Daoy (cell line): ENCODE results near the gene PKN1. TPM values are rescaled to one million over a fixed set of nuclear protein-coding genes. Genes with fewer than 3 reads are reported as not detected.
A peak's percentile ranks its signal among the peaks of the same experiment; 100 is the strongest.

Source experiments
- DNase-seq: peaks from one replicate; pipeline ENCODE4 v3.0.0-alpha.2; 2015; ENCODE audit warnings: low read depth
- total RNA-seq: library from RNA; depleted of rRNA; stranded (reverse); fragments of >200 nt; shearing (Covaris generic); gene quantifications from 2 replicates; pipeline ENCODE4 v1.2.3, GENCODE V29; 2014

Gene PKN1
- total RNA-seq, 1 experiment from 2014 or later, result 52.6 TPM

DNA sequence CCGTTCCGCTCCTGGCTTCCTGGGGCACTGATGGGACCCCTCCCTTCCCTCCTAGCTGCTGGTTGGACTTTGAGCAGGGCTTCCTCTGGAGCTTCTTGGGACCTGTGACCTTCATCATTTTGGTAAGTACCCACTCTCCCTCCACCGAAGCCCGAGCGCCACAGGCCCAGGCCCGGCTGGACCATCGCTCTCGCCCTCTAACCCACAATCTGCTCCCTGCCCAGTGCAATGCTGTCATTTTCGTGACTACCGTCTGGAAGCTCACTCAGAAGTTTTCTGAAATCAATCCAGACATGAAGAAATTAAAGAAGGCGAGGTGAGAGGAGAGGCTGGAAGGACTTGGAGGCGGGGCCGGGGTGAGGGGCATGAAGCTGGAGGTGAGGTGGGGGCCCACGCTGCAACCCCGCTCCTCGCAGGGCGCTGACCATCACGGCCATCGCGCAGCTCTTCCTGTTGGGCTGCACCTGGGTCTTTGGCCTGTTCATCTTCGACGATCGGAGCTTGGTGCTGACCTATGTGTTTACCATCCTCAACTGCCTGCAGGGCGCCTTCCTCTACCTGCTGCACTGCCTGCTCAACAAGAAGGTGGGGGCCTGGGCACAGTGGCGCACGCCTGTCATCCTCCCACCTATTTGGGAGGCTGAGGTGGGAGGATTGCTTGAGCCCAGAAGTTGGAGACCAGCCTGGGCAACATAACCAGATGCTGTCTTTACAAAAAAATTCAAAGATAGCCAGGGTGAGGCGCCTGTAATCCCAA lies 26.3 kb upstream of the PKN1 start:
- DNase-seq, result no peak

DNA sequence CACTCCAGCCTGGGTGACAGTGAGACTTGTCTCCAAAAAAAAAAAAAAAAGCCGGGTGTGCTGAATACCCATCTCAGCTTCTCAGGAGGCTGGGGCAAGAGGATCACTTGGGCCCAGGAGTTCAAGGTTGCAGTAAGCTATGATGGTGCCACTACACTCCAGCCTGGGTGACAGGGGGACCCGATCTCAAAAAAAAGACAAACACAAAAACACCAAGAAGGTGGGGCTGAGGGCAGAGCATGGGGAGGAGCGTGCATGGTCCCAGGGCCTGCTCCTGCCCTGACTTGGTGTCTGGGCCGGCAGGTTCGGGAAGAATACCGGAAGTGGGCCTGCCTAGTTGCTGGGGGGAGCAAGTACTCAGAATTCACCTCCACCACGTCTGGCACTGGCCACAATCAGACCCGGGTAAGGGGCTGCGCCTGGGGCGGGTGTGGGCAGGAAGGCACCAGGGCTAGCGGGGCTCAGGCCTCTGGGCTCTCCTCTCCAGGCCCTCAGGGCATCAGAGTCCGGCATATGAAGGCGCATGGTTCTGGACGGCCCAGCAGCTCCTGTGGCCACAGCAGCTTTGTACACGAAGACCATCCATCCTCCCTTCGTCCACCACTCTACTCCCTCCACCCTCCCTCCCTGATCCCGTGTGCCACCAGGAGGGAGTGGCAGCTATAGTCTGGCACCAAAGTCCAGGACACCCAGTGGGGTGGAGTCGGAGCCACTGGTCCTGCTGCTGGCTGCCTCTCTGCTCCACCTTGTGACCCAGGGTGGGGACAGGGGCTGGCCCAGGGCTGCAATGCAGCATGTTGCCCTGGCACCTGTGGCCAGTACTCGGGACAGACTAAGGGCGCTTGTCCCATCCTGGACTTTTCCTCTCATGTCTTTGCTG lies 25.3 kb upstream of the PKN1 start:
- no peak for DNase-seq

DNA sequence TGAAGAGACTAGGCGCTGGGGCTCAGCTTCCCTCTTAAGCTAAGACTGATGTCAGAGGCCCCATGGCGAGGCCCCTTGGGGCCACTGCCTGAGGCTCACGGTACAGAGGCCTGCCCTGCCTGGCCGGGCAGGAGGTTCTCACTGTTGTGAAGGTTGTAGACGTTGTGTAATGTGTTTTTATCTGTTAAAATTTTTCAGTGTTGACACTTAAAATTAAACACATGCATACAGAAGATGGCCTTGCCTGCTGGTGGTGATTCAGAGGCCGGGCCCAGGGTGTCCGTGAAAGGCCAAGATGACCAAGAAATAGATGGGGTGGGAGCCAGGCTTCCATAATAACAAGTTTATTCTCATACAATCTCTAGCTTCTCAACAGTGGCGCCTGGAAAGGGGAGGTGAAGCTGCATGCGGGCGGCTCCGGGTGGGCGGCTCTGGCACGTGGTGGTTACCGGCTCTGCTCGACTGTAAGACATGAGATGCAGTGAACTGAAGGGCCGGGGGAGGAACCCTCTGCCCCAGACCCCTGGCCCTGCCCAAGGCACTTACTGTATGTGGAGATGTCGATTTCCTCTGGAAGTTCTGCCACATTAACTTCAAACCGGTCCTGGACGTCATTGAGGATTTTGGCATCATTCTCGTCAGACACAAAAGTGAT lies 24.5 kb upstream of the PKN1 start:
- no peak for DNase-seq

DNA sequence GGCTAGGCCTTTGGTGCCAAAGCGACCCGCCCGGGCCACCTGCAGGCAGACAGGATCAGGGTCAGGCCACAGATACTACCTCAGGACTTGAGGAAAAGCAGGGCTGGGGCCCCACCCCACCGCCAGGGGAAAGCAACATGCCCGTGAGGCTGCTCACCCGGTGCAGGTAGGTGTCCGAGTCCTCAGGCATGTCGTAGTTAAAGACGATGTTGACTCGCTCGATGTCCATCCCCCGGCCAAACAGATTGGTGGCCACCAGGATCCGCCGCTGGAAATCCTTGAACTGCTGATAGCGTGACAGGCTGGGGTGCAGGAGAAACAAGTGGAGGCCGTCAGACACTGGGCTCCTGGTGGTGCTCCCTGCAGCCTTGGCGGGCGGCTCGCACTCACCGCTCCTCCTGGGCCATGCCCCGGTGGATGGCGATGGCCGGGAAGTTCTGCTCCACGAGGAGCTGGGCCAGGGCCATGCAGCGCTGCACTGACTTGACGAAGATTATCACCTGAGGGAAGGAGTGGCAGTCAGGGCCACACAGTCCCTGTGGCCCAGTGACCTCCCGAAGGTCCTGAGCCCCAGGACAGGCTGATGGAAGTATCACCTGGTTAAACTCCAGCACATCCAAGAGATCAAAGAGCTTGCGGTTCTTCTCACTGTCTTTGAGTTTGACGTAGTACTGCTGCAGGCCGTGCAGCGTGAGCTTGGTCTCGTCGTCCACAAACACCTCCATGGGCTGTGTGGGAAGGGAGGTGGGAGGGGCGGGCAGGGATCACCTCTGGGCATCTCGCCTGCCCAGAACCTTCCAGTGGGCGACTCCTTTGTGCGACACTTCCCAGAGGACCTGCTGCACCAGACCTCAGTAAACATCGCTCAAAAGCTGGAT lies 23.7 kb upstream of the PKN1 start:
- DNase-seq, result no peak

GRCh38 chr19:14410091-14411051 lies 22.7 kb upstream of the PKN1 start:
- DNase-seq, result no peak

DNA sequence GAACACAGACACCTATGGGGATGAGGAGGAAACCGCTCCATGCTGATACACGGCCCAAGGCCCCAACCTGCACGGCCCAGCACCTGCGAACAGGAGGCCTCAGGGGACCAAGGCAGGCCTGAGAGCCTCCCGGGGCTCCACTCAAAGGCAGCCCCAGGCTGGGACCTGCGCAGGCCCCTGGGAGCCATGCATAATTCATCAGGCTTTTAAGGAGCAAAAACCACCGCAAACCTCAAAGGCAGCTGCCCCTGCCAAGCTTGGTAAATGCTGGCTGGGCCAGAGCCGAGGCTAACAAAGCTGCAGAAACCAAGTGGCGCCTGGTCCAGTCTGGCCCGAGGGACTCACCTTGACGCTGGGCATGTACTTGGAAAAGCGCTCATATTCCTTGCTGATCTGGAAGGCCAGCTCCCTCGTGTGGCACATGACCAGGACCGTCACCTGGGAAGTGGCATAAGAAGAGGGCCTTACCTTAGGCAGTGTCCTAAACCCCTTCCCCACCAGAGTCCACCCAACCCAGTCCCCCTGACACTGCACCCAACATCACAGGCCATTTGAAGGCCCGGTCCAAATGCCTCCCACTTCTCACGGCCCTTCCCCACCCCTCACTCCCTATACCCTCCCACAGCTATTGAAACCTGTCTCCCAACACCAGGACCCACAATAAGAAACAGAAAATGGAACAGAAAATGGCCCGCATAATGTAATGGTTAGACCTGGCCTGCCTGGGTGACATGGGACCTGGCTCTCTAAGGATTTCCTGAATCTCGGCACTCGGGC lies 21.8 kb upstream of the PKN1 start:
- no peak for DNase-seq

DNA sequence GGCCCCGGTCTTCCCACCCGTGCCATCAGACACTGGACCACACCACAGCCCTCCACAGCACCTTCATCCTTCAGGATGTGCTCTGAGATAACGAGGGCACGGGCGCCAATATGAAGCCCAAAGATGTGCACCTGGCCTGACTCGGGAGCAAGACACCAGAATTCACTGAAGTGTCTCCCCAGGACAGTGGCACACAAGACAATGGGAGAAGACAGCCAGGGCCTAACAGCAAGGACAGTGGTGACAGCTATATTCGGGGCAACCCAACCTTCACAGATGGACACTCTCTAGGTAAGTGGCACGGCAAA lies 21.2 kb upstream of the PKN1 start:
- DNase-seq, result no peak

DNA sequence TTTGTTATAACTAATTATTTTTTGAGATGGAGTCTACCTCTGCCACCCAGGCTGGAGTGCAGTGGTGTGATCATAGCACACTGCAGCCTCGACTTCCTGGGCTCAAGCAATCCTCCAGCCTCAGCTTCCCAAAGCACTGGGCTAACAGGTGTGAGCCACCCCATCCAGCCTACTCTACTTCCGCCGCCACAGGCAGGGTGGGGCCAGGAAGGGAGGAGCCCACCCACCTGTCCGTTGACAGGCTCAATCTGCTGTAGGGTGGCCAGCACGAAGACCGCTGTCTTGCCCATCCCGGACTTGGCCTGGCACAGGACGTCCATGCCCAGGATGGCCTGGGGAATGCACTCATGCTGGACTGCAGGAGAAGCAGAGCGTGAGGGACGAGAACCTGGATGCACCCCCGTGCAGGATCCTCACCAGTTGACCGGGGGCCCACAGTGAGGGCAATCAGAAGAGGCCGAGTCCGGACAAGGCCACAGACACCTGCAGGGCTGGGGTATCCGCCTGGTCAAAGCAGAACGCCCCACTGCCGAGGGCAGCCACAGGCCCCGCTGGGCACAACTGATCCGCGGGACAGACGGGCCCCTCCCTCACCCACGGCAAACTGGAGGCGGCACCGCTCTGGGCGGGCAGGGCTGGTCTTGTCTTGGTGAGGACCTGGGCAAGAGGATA lies 20.6 kb upstream of the PKN1 start:
- no peak for DNase-seq

- no peak for DNase-seq
These were observed 20.0 kb upstream of the PKN1 start for GRCh38 chr19:14412996-14413692.

DNA sequence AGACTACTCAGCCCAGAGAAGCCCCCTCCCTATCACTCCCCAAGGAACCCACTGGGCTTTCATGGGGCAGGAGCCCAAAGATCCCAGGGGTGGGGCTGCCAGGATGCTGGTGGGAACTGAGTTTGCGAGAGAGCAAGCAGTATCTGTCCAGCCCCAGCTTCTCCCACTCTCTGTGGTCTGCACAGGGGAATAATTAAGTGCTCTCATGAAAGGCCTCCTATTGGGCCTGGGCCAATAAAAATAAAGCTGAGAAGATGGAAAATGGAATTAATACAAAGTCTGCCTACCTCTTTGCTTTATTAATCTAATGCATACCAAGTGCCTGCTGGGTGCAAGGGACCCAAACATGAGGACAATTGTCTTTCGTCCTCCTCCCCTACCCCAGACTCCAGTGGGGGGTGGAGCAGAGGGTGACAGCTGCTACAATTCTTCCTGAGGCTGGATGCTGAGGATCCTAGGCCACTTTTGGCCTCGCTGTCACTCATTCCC lies 19.4 kb upstream of the PKN1 start:
- peak; percentile 58 for DNase-seq

DNA sequence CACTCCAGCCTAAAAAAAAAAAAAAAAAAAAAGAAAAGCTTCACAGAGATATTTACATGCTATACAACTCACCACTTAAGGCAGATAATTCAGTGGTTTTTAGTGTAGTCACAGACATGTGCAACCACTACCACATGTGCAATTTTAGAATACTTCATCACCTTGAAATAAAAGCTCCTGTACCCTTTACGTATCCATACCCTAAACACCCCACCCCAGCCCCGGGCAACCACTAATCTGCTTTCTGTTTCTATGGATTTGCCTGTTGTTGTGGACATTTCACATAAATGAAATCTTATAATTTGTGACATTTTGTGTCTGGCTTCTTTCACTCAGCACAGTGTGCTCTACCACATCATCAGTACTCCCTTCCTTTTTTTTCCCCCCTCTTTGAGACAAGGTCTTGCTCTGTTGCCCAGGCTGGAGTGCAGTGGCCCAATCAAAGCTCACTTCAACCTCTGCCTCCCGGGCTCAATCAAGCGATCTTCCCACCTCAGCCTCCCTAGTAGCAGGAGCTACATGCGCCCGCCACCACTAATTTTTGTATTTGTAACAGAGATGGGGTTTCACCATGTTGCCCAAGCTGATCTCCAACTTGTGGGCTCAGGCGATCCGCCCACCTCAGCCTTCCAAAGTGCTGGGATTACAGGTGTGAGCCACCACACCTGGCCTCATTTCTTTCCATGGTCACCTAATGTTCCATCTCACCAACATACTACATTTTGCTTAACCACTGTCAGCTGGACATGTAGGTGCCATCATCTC lies 18.0 kb upstream of the PKN1 start:
- DNase-seq, result no peak

GRCh38 chr19:14416817-14417231 lies 16.3 kb upstream of the PKN1 start:
- DNase-seq, result no peak

DNA sequence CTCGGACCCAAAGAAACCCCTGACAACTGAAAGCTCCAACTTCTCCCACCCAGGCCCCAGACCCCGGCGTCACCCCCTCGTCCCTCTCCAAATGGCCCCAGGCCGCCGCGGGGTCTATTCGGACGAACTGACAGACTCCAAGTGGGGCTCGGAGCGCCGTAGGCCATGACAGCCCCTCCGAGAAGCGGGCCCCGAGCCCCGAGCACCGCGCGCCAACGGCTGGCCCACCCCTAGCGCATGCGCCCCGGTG lies 14.3 kb upstream of the PKN1 start:
- DNase-seq, result no peak

GRCh38 chr19:14419106-14419813 lies 13.8 kb upstream of the PKN1 start, which contains the start of gene DDX39A:
DDX39A (minus strand) TSS chr19:14419341; CDS start chr19:14413220, 6,121 bp downstream.
- DNase-seq, result peak; percentile 99

DNA sequence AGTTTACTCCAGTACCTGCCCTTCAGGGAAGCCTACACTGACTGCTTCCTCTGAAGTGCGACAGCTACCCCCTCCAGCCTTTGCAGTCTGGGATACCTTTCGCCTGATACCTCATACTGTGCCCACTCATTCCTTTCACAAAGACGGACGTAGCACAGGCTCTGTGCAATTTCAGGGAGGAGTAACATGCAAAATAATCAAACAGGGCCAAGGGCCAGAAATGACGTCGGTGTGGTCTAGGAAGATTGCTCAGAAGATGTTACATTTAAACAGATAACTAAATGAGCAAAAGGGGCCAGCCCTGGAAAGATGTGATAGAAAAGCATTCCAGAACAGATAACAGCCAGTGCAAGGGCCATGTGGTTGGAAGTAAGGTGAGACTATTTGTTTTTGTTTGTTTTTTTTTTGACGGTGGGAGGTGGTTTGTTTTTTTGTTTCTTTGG lies 7.4 kb upstream of the PKN1 start:
- peak; percentile 62 for DNase-seq

DNA sequence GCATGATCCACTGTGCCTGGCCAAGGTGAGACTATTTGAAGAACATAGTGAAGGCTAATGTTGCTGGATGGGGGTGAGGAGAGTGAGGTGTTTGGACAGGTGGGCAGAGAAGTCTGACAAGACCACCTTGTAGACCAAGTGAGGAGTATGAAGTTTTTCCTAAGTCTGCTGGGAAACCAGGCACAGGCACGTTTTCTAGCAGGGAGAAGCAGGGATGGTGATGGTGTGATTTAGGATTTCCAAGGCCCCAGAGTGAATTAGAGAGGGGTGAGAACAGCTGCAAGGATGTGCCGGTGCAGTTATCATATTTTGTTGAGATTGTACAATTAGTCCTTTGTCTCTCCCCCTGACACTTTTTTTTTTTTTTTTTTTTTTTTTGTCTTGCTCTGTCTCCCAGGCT lies 5.6 kb upstream of the PKN1 start:
- DNase-seq, result no peak

DNA sequence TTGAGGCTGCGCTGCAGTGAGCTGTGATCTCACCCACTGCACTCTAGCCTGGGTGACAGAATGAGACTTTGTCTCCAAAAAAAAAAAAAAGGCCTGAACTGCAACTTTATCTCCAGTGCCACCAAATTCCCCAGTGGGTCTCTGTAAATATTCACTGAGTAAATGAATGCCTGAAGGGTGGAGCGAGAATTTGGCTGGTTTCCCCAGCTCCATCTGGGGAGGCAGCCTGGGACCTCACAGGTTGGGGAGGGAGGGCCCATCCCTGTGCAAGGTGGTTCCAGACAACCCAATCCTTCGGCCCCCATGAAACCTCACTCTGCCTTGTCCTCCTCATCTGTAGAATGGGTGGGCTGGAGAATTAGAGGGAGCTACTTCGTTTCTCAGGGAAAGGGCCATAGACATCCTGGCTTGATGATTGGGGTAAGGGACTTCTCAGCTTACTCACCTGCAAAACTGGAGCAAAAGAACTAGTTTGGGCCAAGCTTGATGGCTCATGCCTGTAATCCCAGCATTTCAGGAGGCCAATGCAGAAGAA lies 4.2 kb upstream of the PKN1 start:
- no peak for DNase-seq
